NCI-H146 treated with DMSO at 0.1 percent for 48 hours (cell line): ENCODE results near the gene NSUN3.

Experiments
- DNase-seq: peaks from one replicate; lab custom pipeline; 2025; ENCODE audit not compliant: unreplicated experiment; lab: John Stamatoyannopoulos, UW

Gene NSUN3

DNA sequence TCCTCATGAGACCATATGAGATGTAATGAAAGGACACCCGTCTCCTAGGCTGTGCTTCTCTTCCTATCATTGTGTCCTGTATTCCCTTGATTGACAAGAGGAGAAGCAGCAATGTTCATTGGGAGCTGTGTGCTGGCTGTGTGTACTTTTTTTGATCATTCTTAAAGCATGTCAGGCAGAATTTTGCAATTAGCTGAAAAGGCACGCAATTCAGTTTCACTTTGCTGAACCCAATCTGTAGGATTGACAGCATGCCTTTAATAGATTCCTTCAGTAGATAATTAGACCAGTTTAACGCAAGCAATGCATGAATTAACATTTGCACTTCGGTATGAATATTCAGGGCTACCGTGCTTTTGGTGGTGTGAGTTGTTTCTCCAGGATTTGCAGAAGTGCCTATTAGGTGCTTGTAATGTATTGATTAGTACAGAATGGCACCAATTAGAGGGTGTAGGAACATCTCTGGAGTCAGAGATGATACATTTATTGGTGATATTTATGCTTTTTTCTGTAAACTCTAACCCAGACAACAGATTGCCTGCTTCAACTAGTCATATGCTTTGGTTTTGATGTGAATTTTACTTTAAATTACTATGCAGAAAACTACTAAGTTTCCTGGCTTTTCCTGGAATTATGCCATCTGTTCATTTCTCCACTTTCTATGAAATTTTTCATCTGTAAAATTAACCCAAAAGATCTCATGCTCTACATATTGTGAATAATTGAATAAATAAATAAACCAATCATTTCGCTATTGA is 114.3 kb downstream of the NSUN3 start:
- no peak for DNase-seq
